Panc1 (cell line): ENCODE measurements around the gene TMEM164. TPM values are rescaled to one million over a fixed set of nuclear protein-coding genes. Genes with fewer than 3 reads are reported as not detected.

ENCODE experiments used
- ATAC-seq: fragments of 200-7000 bp; cut with Tn5 transposase; 2 replicates; pipeline ENCODE4 v1.9.1; 2020; ENCODE audit warnings: mild to moderate bottlenecking, moderate library complexity
- BruUV-seq: library from RNA; stranded (reverse); fragments of 400-500 nt; replicated peaks from 2 replicates; lab custom pipeline; 2021; lab: Mats Ljungman, UMichigan
- CTCF ChIA-PET: fragments of 300-600 bp; sonication (Branson Sonifier 250); formaldehyde crosslinking; loops from one replicate; lab custom pipeline; 2022; ENCODE audit warnings: antibody characterized with exemption; lab: Charles Lee
- POLR2A ChIA-PET: fragments of 300-600 bp; sonication (Branson Sonifier 250); formaldehyde crosslinking; loops from one replicate; lab custom pipeline; 2022; ENCODE audit warnings: antibody characterized with exemption; lab: Charles Lee
- DNase-seq: peaks from one replicate; pipeline ENCODE4 v3.0.0-alpha.2; 2010; ENCODE audit warnings: low read depth, low spot score
- H3K27ac ChIP-seq: 2 replicates; pipeline ENCODE4 v1.5.1; 2011; ENCODE audit warnings: mild to moderate bottlenecking, low read length, inconsistent platforms
- H3K27me3 ChIP-seq: fragments of 200-500 bp; sonication (Bioruptor generic); 2 replicates; pipeline ENCODE4 v1.6.0; 2014; ENCODE audit warnings: low read length, inconsistent platforms; ENCODE audit not compliant: control insufficient read depth, insufficient read depth
- H3K36me3 ChIP-seq: fragments of 200-500 bp; sonication (Bioruptor generic); 2 replicates; pipeline ENCODE4 v1.5.1; 2014; ENCODE audit warnings: inconsistent platforms, mild to moderate bottlenecking, low read length, moderate library complexity; ENCODE audit not compliant: control insufficient read depth, insufficient read depth
- H3K4me1 ChIP-seq: 2 replicates; pipeline ENCODE4 v1.5.1; 2011; ENCODE audit warnings: inconsistent platforms, mild to moderate bottlenecking, low read length, moderate library complexity; ENCODE audit not compliant: control insufficient read depth, insufficient read depth
- H3K4me3 ChIP-seq, 2 experiments: 2 replicates each; pipeline ENCODE4 v1.5.1; 2011 to 2012; ENCODE audit warnings: low read depth in 2 of 2, low read length in 2 of 2, mild to moderate bottlenecking in 2 of 2, inconsistent platforms in 1 of 2, moderate library complexity in 1 of 2
- H3K9me3 ChIP-seq: fragments of 200-500 bp; sonication (Bioruptor generic); 2 replicates; pipeline ENCODE4 v1.5.1; 2014; ENCODE audit warnings: low read depth, mild to moderate bottlenecking, inconsistent platforms, low read length, moderate library complexity; ENCODE audit not compliant: control insufficient read depth, insufficient read depth
- POLR2AphosphoS5 ChIP-seq: IDR thresholded peaks from 2 replicates; pipeline ENCODE4 v1.6.1; 2012; ENCODE audit warnings: mild to moderate bottlenecking, low read depth, low read length, moderate library complexity
- SIN3A ChIP-seq: IDR thresholded peaks from 2 replicates; pipeline ENCODE4 v1.6.1; 2012; ENCODE audit warnings: low read depth, mild to moderate bottlenecking, low read length, moderate library complexity, borderline replicate concordance; ENCODE audit not compliant: insufficient read depth
- TCF7L2 ChIP-seq: IDR thresholded peaks from 2 replicates; pipeline ENCODE4 v1.6.1; 2011; ENCODE audit warnings: mild to moderate bottlenecking, low read depth, low read length, inconsistent platforms
- in situ Hi-C: cut with HindIII; loops from 2 replicates; pipeline ENCODE4 v1.10.0; 2016; ENCODE audit warnings: low sequenced_read_pairs, low pct_unique_long_range_greater_than_20kb
- intact Hi-C: fragments of 100-400 bp; cut with micrococcal nuclease; formaldehyde crosslinking; loops from one replicate; pipeline ENCODE4 v1.10.0; 2022; ENCODE audit not compliant: unreplicated experiment
- total RNA-seq: library from RNA; stranded (reverse); gene quantifications from one replicate; pipeline ENCODE4 v1.2.1, GENCODE V29; 2021; ENCODE audit not compliant: unreplicated experiment
- TF ChIP-seq, protein P1 (sequence below): fragments of 450-650 bp; IDR thresholded peaks from 2 replicates; pipeline ENCODE4 v1.5.1; 2017; ENCODE audit warnings: mild to moderate bottlenecking
- TF ChIP-seq, protein P2 (sequence below), 2 experiments: IDR thresholded peaks; 2 replicates each; pipeline ENCODE4 v1.6.1; 2011 to 2012; ENCODE audit warnings: low read depth in 2 of 2, control low read depth in 1 of 2, low read length in 1 of 2, mild to moderate bottlenecking in 1 of 2, moderate library complexity in 1 of 2; ENCODE audit not compliant: insufficient read depth in 1 of 2

TMEM164 gene
- total RNA-seq, 1 experiment from 2014 or later: 32.8 TPM

DNA sequence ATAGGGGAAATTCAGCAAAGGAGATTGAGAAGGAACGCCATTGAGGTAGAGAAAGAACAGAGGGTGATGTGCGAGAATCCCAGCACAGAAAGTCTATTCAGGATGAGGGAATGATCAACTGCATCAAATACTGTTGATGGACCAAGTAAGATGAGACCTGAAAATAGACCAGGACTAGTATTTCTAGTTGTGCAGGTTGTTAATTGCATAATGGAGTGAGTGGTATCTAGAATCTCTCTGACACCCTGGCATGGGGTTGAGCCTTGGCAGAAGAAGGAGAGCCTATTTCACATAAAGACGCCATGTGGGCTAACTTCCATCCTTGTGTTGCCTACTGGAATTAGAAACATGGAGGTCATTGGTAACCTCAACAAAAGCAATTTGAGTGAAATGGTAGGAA lies 135.6 kb downstream of the TMEM164 start:
- BruUV-seq: no TSS peak
- POLR2A ChIA-PET: no interaction called here

DNA sequence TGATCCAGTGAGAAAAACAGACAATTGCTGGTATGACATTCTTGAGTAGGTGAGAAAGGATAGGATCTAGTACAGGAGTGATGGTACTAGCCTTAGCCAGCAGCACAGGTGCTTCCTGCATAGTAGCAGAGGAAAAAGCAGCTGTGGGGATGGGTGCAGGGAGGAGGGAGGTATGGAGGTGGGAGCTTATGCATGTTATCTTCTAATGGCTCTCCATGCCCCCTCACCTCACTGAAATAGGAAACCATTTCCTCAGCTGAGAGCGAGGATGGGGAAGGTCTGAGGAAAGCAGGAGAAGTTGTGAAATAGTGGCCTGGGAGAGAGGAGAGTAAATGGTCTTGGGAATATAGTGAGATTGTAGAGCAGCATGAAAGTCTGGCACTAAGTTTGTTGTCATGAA lies 136.3 kb downstream of the TMEM164 start:
- H3K27ac ChIP-seq: no peak overlapping the region
- no peak overlapping the region for H3K4me3 ChIP-seq
- no peaks in the 10 kb centered on the region for H3K9me3 ChIP-seq
- in situ Hi-C loops: no loop called here
- BruUV-seq: no TSS peak
- no peaks in the 10 kb centered on the region for H3K27me3 ChIP-seq
- DNase-seq (no peak), ATAC-seq (no peak)
- TF ChIP-seq TCF7L2 (no peak), POLR2AphosphoS5 (no peak)
- POLR2A ChIA-PET: no interaction called here
- no peaks in the 10 kb centered on the region for H3K36me3 ChIP-seq
- CTCF ChIA-PET: no interaction called here
- intact Hi-C loops: no loop called here
- no peaks in the 10 kb centered on the region for H3K4me1 ChIP-seq

More for the DNA sequence above, 135.6 kb downstream of the TMEM164 start:
- Histone ChIP-seq H3K9me3 (no peaks in the 10 kb centered on the region), H3K4me1 (no peaks in the 10 kb centered on the region), H3K27ac (no peak overlapping the region), H3K36me3 (no peaks in the 10 kb centered on the region), H3K27me3 (no peaks in the 10 kb centered on the region), H3K4me3 (no peak overlapping the region)
- in situ Hi-C loops: no loop called here
- DNase-seq (no peak), ATAC-seq (no peak)
- TF ChIP-seq, protein P1, sequence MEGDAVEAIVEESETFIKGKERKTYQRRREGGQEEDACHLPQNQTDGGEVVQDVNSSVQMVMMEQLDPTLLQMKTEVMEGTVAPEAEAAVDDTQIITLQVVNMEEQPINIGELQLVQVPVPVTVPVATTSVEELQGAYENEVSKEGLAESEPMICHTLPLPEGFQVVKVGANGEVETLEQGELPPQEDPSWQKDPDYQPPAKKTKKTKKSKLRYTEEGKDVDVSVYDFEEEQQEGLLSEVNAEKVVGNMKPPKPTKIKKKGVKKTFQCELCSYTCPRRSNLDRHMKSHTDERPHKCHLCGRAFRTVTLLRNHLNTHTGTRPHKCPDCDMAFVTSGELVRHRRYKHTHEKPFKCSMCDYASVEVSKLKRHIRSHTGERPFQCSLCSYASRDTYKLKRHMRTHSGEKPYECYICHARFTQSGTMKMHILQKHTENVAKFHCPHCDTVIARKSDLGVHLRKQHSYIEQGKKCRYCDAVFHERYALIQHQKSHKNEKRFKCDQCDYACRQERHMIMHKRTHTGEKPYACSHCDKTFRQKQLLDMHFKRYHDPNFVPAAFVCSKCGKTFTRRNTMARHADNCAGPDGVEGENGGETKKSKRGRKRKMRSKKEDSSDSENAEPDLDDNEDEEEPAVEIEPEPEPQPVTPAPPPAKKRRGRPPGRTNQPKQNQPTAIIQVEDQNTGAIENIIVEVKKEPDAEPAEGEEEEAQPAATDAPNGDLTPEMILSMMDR: no peak
- intact Hi-C loops: no loop called here
- CTCF ChIA-PET: no interaction called here

DNA sequence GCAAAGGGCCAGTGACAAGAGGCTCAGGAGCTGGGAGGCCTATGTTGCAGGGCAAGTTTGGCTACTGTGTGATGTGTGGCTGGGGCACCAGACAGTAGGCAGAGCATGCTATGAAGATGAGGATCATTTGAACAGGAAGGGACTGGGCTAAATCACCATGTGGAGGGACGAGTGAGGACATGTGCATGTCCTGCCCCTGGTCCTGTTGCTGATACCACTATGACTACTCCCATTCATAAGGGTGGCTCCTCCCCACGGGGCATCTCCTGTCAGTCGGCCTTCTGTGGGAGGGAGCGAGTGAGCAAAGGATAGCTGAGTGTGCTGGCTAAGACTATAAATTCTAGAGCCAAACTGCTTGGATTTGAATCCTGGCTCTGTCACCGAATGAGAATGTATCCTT lies 139.2 kb downstream of the TMEM164 start:
- no peaks in the 10 kb centered on the region for H3K27me3 ChIP-seq
- intact Hi-C loops: no loop called here
- ChIA-PET CTCF (no interaction called here), POLR2A (no interaction called here)
- in situ Hi-C loops: no loop called here
- no peak for ATAC-seq
- H3K36me3 ChIP-seq: no peaks in the 10 kb centered on the region
- no peak overlapping the region for H3K4me3 ChIP-seq
- H3K27ac ChIP-seq: no peak overlapping the region
- H3K4me1 ChIP-seq: no peaks in the 10 kb centered on the region
- no peak for DNase-seq
- H3K9me3 ChIP-seq: no peaks in the 10 kb centered on the region
- no TSS peak for BruUV-seq
- TF ChIP-seq POLR2AphosphoS5 (no peak), SIN3A (no peak), TCF7L2 (no peak)
- TF ChIP-seq, protein P1: no peak
- TF ChIP-seq, protein P2, sequence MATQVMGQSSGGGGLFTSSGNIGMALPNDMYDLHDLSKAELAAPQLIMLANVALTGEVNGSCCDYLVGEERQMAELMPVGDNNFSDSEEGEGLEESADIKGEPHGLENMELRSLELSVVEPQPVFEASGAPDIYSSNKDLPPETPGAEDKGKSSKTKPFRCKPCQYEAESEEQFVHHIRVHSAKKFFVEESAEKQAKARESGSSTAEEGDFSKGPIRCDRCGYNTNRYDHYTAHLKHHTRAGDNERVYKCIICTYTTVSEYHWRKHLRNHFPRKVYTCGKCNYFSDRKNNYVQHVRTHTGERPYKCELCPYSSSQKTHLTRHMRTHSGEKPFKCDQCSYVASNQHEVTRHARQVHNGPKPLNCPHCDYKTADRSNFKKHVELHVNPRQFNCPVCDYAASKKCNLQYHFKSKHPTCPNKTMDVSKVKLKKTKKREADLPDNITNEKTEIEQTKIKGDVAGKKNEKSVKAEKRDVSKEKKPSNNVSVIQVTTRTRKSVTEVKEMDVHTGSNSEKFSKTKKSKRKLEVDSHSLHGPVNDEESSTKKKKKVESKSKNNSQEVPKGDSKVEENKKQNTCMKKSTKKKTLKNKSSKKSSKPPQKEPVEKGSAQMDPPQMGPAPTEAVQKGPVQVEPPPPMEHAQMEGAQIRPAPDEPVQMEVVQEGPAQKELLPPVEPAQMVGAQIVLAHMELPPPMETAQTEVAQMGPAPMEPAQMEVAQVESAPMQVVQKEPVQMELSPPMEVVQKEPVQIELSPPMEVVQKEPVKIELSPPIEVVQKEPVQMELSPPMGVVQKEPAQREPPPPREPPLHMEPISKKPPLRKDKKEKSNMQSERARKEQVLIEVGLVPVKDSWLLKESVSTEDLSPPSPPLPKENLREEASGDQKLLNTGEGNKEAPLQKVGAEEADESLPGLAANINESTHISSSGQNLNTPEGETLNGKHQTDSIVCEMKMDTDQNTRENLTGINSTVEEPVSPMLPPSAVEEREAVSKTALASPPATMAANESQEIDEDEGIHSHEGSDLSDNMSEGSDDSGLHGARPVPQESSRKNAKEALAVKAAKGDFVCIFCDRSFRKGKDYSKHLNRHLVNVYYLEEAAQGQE (IDR thresholded peaks at IDR 0.05; ENCODE audit: insufficient read depth in 1 of 2, low read depth in 2 of 2, low read length in 1 of 2): no peak
